SK-N-MC (cell line): Measurements from ENCODE around the gene CTTNBP2.
A peak's percentile ranks its signal among the peaks of the same experiment; 100 is the strongest.

Experiments
- DNase-seq: peaks from one replicate; pipeline ENCODE4 v3.0.0-alpha.2; 2011; ENCODE audit warnings: low read depth, low spot score
- H3K27ac ChIP-seq: fragments of 200-600 bp; sonication (generic); 2 replicates; pipeline ENCODE4 v1.5.1; 2016; ENCODE audit warnings: mixed run types
- H3K36me3 ChIP-seq: fragments of 200-600 bp; sonication (generic); 2 replicates; pipeline ENCODE4 v1.6.1; 2017; ENCODE audit warnings: antibody characterized with exemption, low read length, mixed read lengths; ENCODE audit not compliant: insufficient read depth
- H3K4me3 ChIP-seq: fragments of 200-600 bp; sonication (generic); 2 replicates; pipeline ENCODE4 v1.5.1; 2016
- H3K9ac ChIP-seq: fragments of 200-600 bp; sonication (generic); 2 replicates; pipeline ENCODE4 v1.8.0; 2017; ENCODE audit warnings: mixed run types, mixed read lengths; ENCODE audit not compliant: insufficient read length
- H3K9me3 ChIP-seq: fragments of 200-600 bp; sonication (generic); 2 replicates; pipeline ENCODE4 v1.6.1; 2017; ENCODE audit warnings: low read depth, mild to moderate bottlenecking, antibody characterized with exemption, low read length, moderate library complexity, mixed read lengths
- EZH2 ChIP-seq: fragments of 200-600 bp; sonication (generic); IDR thresholded peaks from one replicate; pipeline ENCODE4 v1.6.1; 2017; ENCODE audit warnings: antibody characterized with exemption
- FOXP2 ChIP-seq: optimal IDR thresholded peaks from 2 replicates; pipeline ENCODE3; 2011; ENCODE audit warnings: mild to moderate bottlenecking, moderate library complexity; ENCODE audit not compliant: insufficient read depth; ENCODE audit errors: extremely low read length, control extremely low read depth
- POLR2AphosphoS5 ChIP-seq: IDR thresholded peaks from 2 replicates; pipeline ENCODE4 v1.6.1; 2012; ENCODE audit warnings: mild to moderate bottlenecking, low read depth, low read length, borderline replicate concordance

CTTNBP2 gene

GRCh38 chr7:117741962-117742361, 131.3 kb downstream of the CTTNBP2 start:
- Histone ChIP-seq H3K4me3 (no peak overlapping the region), H3K27ac (no peak overlapping the region), H3K9ac (no peak overlapping the region), H3K9me3 (no peaks in the 10 kb centered on the region), H3K36me3 (peaks cover 5% of the 10 kb centered on the region; the same call in 1 of the 2 replicates)
- no peak for DNase-seq
- TF ChIP-seq POLR2AphosphoS5 (no peak), EZH2 (no peak), FOXP2 (no peak)

- no peak for DNase-seq
- no peak overlapping the region for H3K4me3 ChIP-seq
- peaks cover 15% of the 10 kb centered on the region; the same call in 1 of the 2 replicates for H3K36me3 ChIP-seq
- no peak overlapping the region for H3K27ac ChIP-seq
- H3K9ac ChIP-seq, result no peak overlapping the region
- TF ChIP-seq FOXP2 (no peak), POLR2AphosphoS5 (no peak), EZH2 (no peak)
- no peaks in the 10 kb centered on the region for H3K9me3 ChIP-seq
Observed at GRCh38 chr7:117739085-117739484, 134.2 kb downstream of the CTTNBP2 start.

GRCh38 chr7:117737926-117738325, 135.3 kb downstream of the CTTNBP2 start:
- no peak overlapping the region for H3K9ac ChIP-seq
- H3K4me3 ChIP-seq, result no peak overlapping the region
- no peak overlapping the region for H3K27ac ChIP-seq
- DNase-seq, result no peak
- H3K36me3 ChIP-seq, result peaks cover 18% of the 10 kb centered on the region; the same call in 1 of the 2 replicates
- no peak for TF ChIP-seq POLR2AphosphoS5
- TF ChIP-seq FOXP2, result no peak
- no peaks in the 10 kb centered on the region for H3K9me3 ChIP-seq

- Histone ChIP-seq H3K9ac (no peak overlapping the region), H3K36me3 (peaks cover 13% of the 10 kb centered on the region; the same call in 1 of the 2 replicates), H3K27ac (no peak overlapping the region), H3K9me3 (no peaks in the 10 kb centered on the region), H3K4me3 (no peak overlapping the region)
- DNase-seq, result no peak
- TF ChIP-seq EZH2 (no peak), POLR2AphosphoS5 (no peak), FOXP2 (no peak)
Observed at GRCh38 chr7:117731455-117731854, 141.8 kb downstream of the CTTNBP2 start.

- no peak for DNase-seq
- Histone ChIP-seq H3K9ac (no peak overlapping the region), H3K27ac (no peak overlapping the region), H3K4me3 (no peak overlapping the region), H3K36me3 (peaks cover 13% of the 10 kb centered on the region; the same call in 1 of the 2 replicates), H3K9me3 (no peaks in the 10 kb centered on the region)
- TF ChIP-seq POLR2AphosphoS5, result no peak
- no peak for TF ChIP-seq FOXP2
- TF ChIP-seq EZH2, result no peak
Observed at GRCh38 chr7:117730390-117730789, 142.9 kb downstream of the CTTNBP2 start.

- DNase-seq, result peak; percentile 39
- H3K36me3 ChIP-seq, result peaks cover 3% of the 10 kb centered on the region; the same call in 1 of the 2 replicates
- peak overlapping the region; percentile 53 for H3K4me3 ChIP-seq
- TF ChIP-seq EZH2 (no peak), FOXP2 (no peak), POLR2AphosphoS5 (no peak)
- H3K9me3 ChIP-seq, result no peaks in the 10 kb centered on the region
- H3K27ac ChIP-seq, result peak overlapping the region; percentile 53
- H3K9ac ChIP-seq, result peak overlapping the region; percentile 15
Observed at GRCh38 chr7:117728890-117729624, 144.2 kb downstream of the CTTNBP2 start.

GRCh38 chr7:117724898-117725297, 148.3 kb downstream of the CTTNBP2 start:
- H3K9ac ChIP-seq, result no peak overlapping the region
- no peak for TF ChIP-seq EZH2
- no peak for TF ChIP-seq FOXP2
- no peak for TF ChIP-seq POLR2AphosphoS5
- no peak overlapping the region for H3K27ac ChIP-seq
- H3K36me3 ChIP-seq, result peaks cover 3% of the 10 kb centered on the region; the same call in 1 of the 2 replicates
- DNase-seq, result no peak
- no peaks in the 10 kb centered on the region for H3K9me3 ChIP-seq
- no peak overlapping the region for H3K4me3 ChIP-seq

- Histone ChIP-seq H3K27ac (no peak overlapping the region), H3K9ac (no peak overlapping the region), H3K36me3 (peaks cover 8% of the 10 kb centered on the region; the same call in 1 of the 2 replicates), H3K9me3 (no peaks in the 10 kb centered on the region), H3K4me3 (no peak overlapping the region)
- DNase-seq, result no peak
- TF ChIP-seq FOXP2, result no peak
Observed at GRCh38 chr7:117719377-117719776, 153.9 kb downstream of the CTTNBP2 start.

GRCh38 chr7:117718116-117718835, 155.0 kb downstream of the CTTNBP2 start:
- TF ChIP-seq FOXP2 (no peak), POLR2AphosphoS5 (no peak), EZH2 (no peak)
- Histone ChIP-seq H3K9me3 (no peaks in the 10 kb centered on the region), H3K27ac (peak overlapping the region; percentile 75), H3K36me3 (peaks cover 8% of the 10 kb centered on the region; the same call in 1 of the 2 replicates), H3K4me3 (no peak overlapping the region), H3K9ac (peak overlapping the region; percentile 35)
- no peak for DNase-seq
